Neural progenitor cell (in vitro differentiated cells): ENCODE data around the gene GALNT18. TPM values are rescaled to one million over a fixed set of nuclear protein-coding genes. Genes with fewer than 3 reads are reported as not detected.

Source experiments
- DNase-seq: peaks from one replicate; pipeline ENCODE4 v3.0.0-alpha.2; 2016; ENCODE audit warnings: low spot score
- H2AFZ ChIP-seq: fragments of 200-600 bp; sonication (generic); replicated peaks from 2 replicates; pipeline ENCODE4 v1.6.1; 2016; ENCODE audit warnings: antibody characterized with exemption
- H3F3A ChIP-seq: fragments of 200-600 bp; sonication (generic); 2 replicates; pipeline ENCODE4 v1.6.1; 2016; ENCODE audit warnings: antibody characterized with exemption, low read depth
- H3K27ac ChIP-seq: fragments of 200-600 bp; sonication (generic); 2 replicates; pipeline ENCODE4 v1.5.1; 2016; ENCODE audit warnings: mild to moderate bottlenecking
- H3K27me3 ChIP-seq: fragments of 200-600 bp; sonication (generic); 2 replicates; pipeline ENCODE4 v1.6.1; 2016; ENCODE audit warnings: mild to moderate bottlenecking, moderate library complexity
- H3K36me3 ChIP-seq: fragments of 200-600 bp; sonication (generic); 2 replicates; pipeline ENCODE4 v1.5.1; 2016
- H3K4me1 ChIP-seq: fragments of 200-600 bp; sonication (generic); 2 replicates; pipeline ENCODE4 v1.6.1; 2016; ENCODE audit warnings: mixed run types
- H3K4me2 ChIP-seq: fragments of 200-600 bp; sonication (generic); 2 replicates; pipeline ENCODE4 v1.6.1; 2016
- H3K4me3 ChIP-seq: fragments of 200-600 bp; sonication (generic); 2 replicates; pipeline ENCODE4 v1.5.1; 2016
- H3K79me2 ChIP-seq: fragments of 200-600 bp; sonication (generic); 2 replicates; pipeline ENCODE4 v1.6.1; 2016; ENCODE audit warnings: low read depth
- H3K9ac ChIP-seq: fragments of 200-600 bp; sonication (generic); 2 replicates; pipeline ENCODE4 v1.6.1; 2016
- H3K9me3 ChIP-seq: fragments of 200-600 bp; sonication (generic); 2 replicates; pipeline ENCODE4 v1.5.1; 2016; ENCODE audit warnings: low read depth
- H4K20me1 ChIP-seq: fragments of 200-600 bp; sonication (generic); 2 replicates; pipeline ENCODE4 v1.6.1; 2016; ENCODE audit warnings: low read depth
- H3K27ac Mint-ChIP-seq: 3 replicates; pipeline ENCODE4 v1.8.0; 2021; ENCODE audit warnings: mixed read lengths
- H3K27me3 Mint-ChIP-seq: 2 replicates; pipeline ENCODE4 v1.8.0; 2022; ENCODE audit warnings: low read depth, mild to moderate bottlenecking, inconsistent platforms, moderate library complexity, mixed read lengths; ENCODE audit not compliant: insufficient read depth
- H3K36me3 Mint-ChIP-seq: 3 replicates; pipeline ENCODE4 v1.8.0; 2021; ENCODE audit warnings: mixed read lengths
- H3K4me1 Mint-ChIP-seq: 3 replicates; pipeline ENCODE4 v1.8.0; 2021; ENCODE audit warnings: mixed read lengths
- H3K4me3 Mint-ChIP-seq: 3 replicates; pipeline ENCODE4 v1.8.0; 2021; ENCODE audit warnings: mild to moderate bottlenecking, moderate library complexity, mixed read lengths
- H3K9me3 Mint-ChIP-seq: 3 replicates; pipeline ENCODE4 v1.8.0; 2020; ENCODE audit warnings: mixed read lengths
- EZH2 ChIP-seq: fragments of 200-600 bp; sonication (generic); IDR thresholded peaks from 2 replicates; pipeline ENCODE4 v1.6.1; 2017; ENCODE audit warnings: antibody characterized with exemption, mild to moderate bottlenecking, moderate library complexity
- EZH2phosphoT487 ChIP-seq: fragments of 200-600 bp; sonication (generic); IDR thresholded peaks from 2 replicates; pipeline ENCODE4 v1.6.1; 2017; ENCODE audit warnings: antibody characterized with exemption
- total RNA-seq: library from RNA; depleted of rRNA; stranded (reverse); fragments of >200 nt; gene quantifications from 2 replicates; pipeline ENCODE4 v1.2.3, GENCODE V29; 2015; ENCODE audit warnings: low replicate concordance
- TF ChIP-seq, protein P1 (sequence below): fragments of 200-600 bp; sonication (generic); IDR thresholded peaks from 2 replicates; pipeline ENCODE4 v1.5.1; 2017; ENCODE audit warnings: antibody characterized with exemption, mild to moderate bottlenecking

Gene GALNT18
- total RNA-seq, 1 donor from 2014 or later, result 2.4 TPM

GRCh38 chr11:11572386-11572785 is 49.4 kb downstream of the GALNT18 start:
- Mint-ChIP-seq H3K4me1 (peaks cover 6% of the 10 kb centered on the region), H3K9me3 (no peaks in the 10 kb centered on the region)

DNA sequence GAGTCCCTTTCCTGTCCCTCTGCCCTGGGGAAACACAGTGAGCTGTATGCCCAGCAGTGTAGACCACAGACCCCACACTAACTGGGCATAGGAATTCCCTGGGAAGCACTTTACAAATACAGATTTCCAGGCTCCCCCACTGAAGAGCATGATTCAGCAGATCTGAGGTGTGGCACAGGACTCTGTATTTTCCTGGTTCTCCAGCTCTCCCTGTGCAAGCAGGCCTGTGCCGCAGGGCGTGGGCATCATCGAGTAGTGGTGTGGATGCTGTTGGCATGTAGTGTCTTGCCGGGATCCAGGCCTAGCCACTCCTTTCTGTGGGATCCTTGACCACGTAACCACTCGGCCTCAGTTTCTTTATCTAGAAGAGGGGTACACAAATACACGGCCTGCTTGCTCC is 49.9 kb downstream of the GALNT18 start:
- TF ChIP-seq EZH2phosphoT487, result no peak
- TF ChIP-seq, protein P1, sequence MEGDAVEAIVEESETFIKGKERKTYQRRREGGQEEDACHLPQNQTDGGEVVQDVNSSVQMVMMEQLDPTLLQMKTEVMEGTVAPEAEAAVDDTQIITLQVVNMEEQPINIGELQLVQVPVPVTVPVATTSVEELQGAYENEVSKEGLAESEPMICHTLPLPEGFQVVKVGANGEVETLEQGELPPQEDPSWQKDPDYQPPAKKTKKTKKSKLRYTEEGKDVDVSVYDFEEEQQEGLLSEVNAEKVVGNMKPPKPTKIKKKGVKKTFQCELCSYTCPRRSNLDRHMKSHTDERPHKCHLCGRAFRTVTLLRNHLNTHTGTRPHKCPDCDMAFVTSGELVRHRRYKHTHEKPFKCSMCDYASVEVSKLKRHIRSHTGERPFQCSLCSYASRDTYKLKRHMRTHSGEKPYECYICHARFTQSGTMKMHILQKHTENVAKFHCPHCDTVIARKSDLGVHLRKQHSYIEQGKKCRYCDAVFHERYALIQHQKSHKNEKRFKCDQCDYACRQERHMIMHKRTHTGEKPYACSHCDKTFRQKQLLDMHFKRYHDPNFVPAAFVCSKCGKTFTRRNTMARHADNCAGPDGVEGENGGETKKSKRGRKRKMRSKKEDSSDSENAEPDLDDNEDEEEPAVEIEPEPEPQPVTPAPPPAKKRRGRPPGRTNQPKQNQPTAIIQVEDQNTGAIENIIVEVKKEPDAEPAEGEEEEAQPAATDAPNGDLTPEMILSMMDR, result no peak
- TF ChIP-seq EZH2, result no peak
- Histone ChIP-seq H3K4me3 (no peak overlapping the region), H3K36me3 (no peaks in the 10 kb centered on the region), H4K20me1 (no peaks in the 10 kb centered on the region), H3K4me1 (no peaks in the 10 kb centered on the region), H3K9ac (no peak overlapping the region), H2AFZ (no peak overlapping the region), H3K4me2 (no peak overlapping the region), H3K9me3 (no peaks in the 10 kb centered on the region), H3F3A (no peaks in the 10 kb centered on the region), H3K27me3 (no peaks in the 10 kb centered on the region), H3K79me2 (no peaks in the 10 kb centered on the region), H3K27ac (no peak overlapping the region)
- no peak overlapping the region for H3K4me3 Mint-ChIP-seq
- H3K4me1 Mint-ChIP-seq, result peaks cover 6% of the 10 kb centered on the region
- no peaks in the 10 kb centered on the region for H3K36me3 Mint-ChIP-seq
- no peak overlapping the region for H3K27ac Mint-ChIP-seq
- peaks cover 5% of the 10 kb centered on the region for H3K27me3 Mint-ChIP-seq
- no peak for DNase-seq
- H3K9me3 Mint-ChIP-seq, result no peaks in the 10 kb centered on the region

More at GRCh38 chr11:11572386-11572785, 49.4 kb downstream of the GALNT18 start:
- Mint-ChIP-seq H3K27me3 (peaks cover 5% of the 10 kb centered on the region), H3K27ac (no peak overlapping the region), H3K4me3 (no peak overlapping the region), H3K36me3 (no peaks in the 10 kb centered on the region)
- Histone ChIP-seq H3K4me2 (no peak overlapping the region), H2AFZ (no peak overlapping the region), H3K36me3 (no peaks in the 10 kb centered on the region), H3K9me3 (no peaks in the 10 kb centered on the region), H3K4me3 (no peak overlapping the region), H3K4me1 (no peaks in the 10 kb centered on the region), H3K27ac (no peak overlapping the region), H3K79me2 (no peaks in the 10 kb centered on the region), H3F3A (no peaks in the 10 kb centered on the region), H3K27me3 (no peaks in the 10 kb centered on the region), H3K9ac (no peak overlapping the region), H4K20me1 (no peaks in the 10 kb centered on the region)
- TF ChIP-seq EZH2phosphoT487 (no peak), EZH2 (no peak)
- TF ChIP-seq, protein P1, result no peak
- DNase-seq, result no peak

DNA sequence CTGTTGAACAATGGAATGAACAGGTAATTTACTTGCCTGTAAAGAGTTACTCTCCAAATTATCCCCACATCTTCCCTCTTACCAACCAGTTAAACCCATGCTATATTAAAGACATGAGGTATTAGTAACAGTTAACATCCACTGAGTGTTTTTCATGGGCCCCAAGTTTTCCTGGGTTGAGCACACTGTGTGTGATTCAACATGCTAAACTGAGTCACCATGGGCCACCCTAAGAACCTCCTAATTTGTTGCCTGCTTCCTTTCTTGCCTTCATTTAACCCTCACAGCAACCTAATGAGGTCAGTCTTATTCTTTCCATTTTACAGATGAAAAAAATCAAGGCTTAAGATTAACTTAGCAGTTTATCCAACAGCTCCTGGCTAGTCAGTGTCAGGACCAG is 51.0 kb downstream of the GALNT18 start:
- Histone ChIP-seq H3K9ac (no peak overlapping the region), H2AFZ (no peak overlapping the region), H3K4me3 (no peak overlapping the region), H3K27me3 (no peaks in the 10 kb centered on the region), H3K9me3 (no peaks in the 10 kb centered on the region), H4K20me1 (no peaks in the 10 kb centered on the region), H3K4me1 (no peaks in the 10 kb centered on the region), H3K4me2 (no peak overlapping the region), H3K79me2 (no peaks in the 10 kb centered on the region), H3F3A (no peaks in the 10 kb centered on the region), H3K27ac (no peak overlapping the region), H3K36me3 (no peaks in the 10 kb centered on the region)
- H3K4me1 Mint-ChIP-seq, result peaks cover 6% of the 10 kb centered on the region
- peaks cover 5% of the 10 kb centered on the region for H3K27me3 Mint-ChIP-seq
- DNase-seq, result no peak
- TF ChIP-seq EZH2phosphoT487, result no peak
- TF ChIP-seq, protein P1, result no peak
- no peak for TF ChIP-seq EZH2
- no peaks in the 10 kb centered on the region for H3K36me3 Mint-ChIP-seq
- H3K9me3 Mint-ChIP-seq, result no peaks in the 10 kb centered on the region
- H3K27ac Mint-ChIP-seq, result no peak overlapping the region
- H3K4me3 Mint-ChIP-seq, result no peak overlapping the region
